Upper lobe of left lung (tissue), 4 donors: ENCODE results near the gene GTF2IRD2.
"Not testable (repeated sequence)": the region's sequence is repeated elsewhere in the genome, so short reads cannot be mapped to it uniquely, and the experiment has no call there.

ENCODE experiments used
- POLR2AphosphoS5 ChIP-seq, 2 donors: sonication (generic); formaldehyde crosslinking; IDR thresholded peaks; one replicate each; pipeline ENCODE4 v1.5.1; 2017; ENCODE audit warnings: antibody characterized with exemption in 2 of 2
- TF ChIP-seq, protein P1 (sequence below), 6 experiments: fragments of 450-650 bp in 4 of 6; fragments of 200-600 bp in 2 of 6; sonication (generic) in 2 of 6; IDR thresholded peaks; one replicate each; pipeline ENCODE4 v1.5.1; 2016 to 2019; ENCODE audit warnings: antibody characterized with exemption in 6 of 6

DNA sequence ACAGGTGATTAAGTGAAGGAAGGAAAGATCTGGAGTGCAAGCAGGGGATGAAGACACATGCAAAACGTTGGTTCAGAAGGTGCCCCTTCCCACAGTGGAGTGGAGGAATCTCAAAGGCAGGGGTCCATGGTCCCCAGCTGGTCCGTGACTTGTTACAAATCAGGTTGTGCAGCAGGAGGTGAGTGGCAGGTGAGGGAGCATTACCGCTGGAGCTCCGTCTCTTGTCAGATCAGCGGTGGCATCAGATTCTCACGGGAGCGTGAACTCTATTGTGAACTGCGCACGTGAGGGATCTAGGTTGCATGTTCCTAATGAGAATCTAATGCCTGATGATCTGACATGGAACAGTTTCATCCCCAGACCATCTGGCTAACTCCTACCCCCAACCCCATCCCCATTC lies 21.1 kb upstream of the GTF2IRD2 start:
- TF ChIP-seq, protein P1, sequence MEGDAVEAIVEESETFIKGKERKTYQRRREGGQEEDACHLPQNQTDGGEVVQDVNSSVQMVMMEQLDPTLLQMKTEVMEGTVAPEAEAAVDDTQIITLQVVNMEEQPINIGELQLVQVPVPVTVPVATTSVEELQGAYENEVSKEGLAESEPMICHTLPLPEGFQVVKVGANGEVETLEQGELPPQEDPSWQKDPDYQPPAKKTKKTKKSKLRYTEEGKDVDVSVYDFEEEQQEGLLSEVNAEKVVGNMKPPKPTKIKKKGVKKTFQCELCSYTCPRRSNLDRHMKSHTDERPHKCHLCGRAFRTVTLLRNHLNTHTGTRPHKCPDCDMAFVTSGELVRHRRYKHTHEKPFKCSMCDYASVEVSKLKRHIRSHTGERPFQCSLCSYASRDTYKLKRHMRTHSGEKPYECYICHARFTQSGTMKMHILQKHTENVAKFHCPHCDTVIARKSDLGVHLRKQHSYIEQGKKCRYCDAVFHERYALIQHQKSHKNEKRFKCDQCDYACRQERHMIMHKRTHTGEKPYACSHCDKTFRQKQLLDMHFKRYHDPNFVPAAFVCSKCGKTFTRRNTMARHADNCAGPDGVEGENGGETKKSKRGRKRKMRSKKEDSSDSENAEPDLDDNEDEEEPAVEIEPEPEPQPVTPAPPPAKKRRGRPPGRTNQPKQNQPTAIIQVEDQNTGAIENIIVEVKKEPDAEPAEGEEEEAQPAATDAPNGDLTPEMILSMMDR (IDR thresholded peaks at IDR 0.05): not testable (repeated sequence)
- TF ChIP-seq POLR2AphosphoS5 (IDR thresholded peaks at IDR 0.05): not testable (repeated sequence)
